HepG2 (cell line): ENCODE measurements around the gene C1QBP. TPM values are rescaled to one million over a fixed set of nuclear protein-coding genes. Genes with fewer than 3 reads are reported as not detected.

Experiments
- DBP ChIP-seq: sonication (generic); formaldehyde crosslinking; IDR thresholded peaks from 2 replicates; pipeline ENCODE4 v1.4.0; 2020; ENCODE audit warnings: missing genetic modification reagents; ENCODE audit errors: not compliant biosample characterization
- FOXA3 ChIP-seq: IDR thresholded peaks from 2 replicates; pipeline ENCODE4 v1.6.1; 2016; ENCODE audit warnings: missing genetic modification reagents, missing compliant biosample characterization
- PHF20 ChIP-seq: sonication (generic); formaldehyde crosslinking; IDR thresholded peaks from 2 replicates; pipeline ENCODE4 v1.5.0; 2020; ENCODE audit warnings: mild to moderate bottlenecking, missing genetic modification reagents
- POLR2AphosphoS2 ChIP-seq: IDR thresholded peaks from 2 replicates; pipeline ENCODE4 v1.6.1; 2011; ENCODE audit warnings: low read depth, low read length, improper control_type of control experiment
- REL ChIP-seq: sonication (generic); formaldehyde crosslinking; conservative IDR thresholded peaks from 2 replicates; pipeline ENCODE4 v1.8.0; 2022; ENCODE audit warnings: mild to moderate bottlenecking, missing genetic modification reagents, moderate library complexity
- SMAD3 ChIP-seq: sonication (generic); formaldehyde crosslinking; IDR thresholded peaks from 2 replicates; pipeline ENCODE4 v1.4.0; 2020; ENCODE audit warnings: missing genetic modification reagents
- TEAD3 ChIP-seq: optimal IDR thresholded peaks from 2 replicates; pipeline ENCODE3; 2016; ENCODE audit warnings: borderline replicate concordance
- XBP1 ChIP-seq: sonication (generic); formaldehyde crosslinking; IDR thresholded peaks from 2 replicates; pipeline ENCODE4 v1.5.0; 2020; ENCODE audit warnings: missing genetic modification reagents
- ZBTB38 ChIP-seq: sonication (generic); formaldehyde crosslinking; IDR thresholded peaks from 2 replicates; pipeline ENCODE4 v1.5.1; 2020; ENCODE audit warnings: mild to moderate bottlenecking, missing genetic modification reagents
- ZFY ChIP-seq: sonication (generic); formaldehyde crosslinking; IDR thresholded peaks from 2 replicates; pipeline ENCODE4 v1.4.0; 2020; ENCODE audit warnings: missing genetic modification reagents
- ZNF17 ChIP-seq: sonication (generic); formaldehyde crosslinking; IDR thresholded peaks from 2 replicates; pipeline ENCODE4 v1.5.0; 2020; ENCODE audit warnings: mild to moderate bottlenecking, missing genetic modification reagents
- ZNF260 ChIP-seq: sonication (generic); formaldehyde crosslinking; IDR thresholded peaks from 2 replicates; pipeline ENCODE4 v1.4.0; 2020; ENCODE audit warnings: missing genetic modification reagents, low read depth, mild to moderate bottlenecking, borderline replicate concordance
- ZNF335 ChIP-seq: sonication (generic); formaldehyde crosslinking; IDR thresholded peaks from 2 replicates; pipeline ENCODE4 v1.4.0; 2020; ENCODE audit warnings: missing genetic modification reagents
- ZNF484 ChIP-seq: sonication (generic); formaldehyde crosslinking; IDR thresholded peaks from 2 replicates; pipeline ENCODE4 v1.5.1; 2020; ENCODE audit warnings: mild to moderate bottlenecking, low read depth, missing genetic modification reagents, borderline replicate concordance
- ZNF598 ChIP-seq: sonication (generic); formaldehyde crosslinking; IDR thresholded peaks from 2 replicates; pipeline ENCODE4 v1.5.1; 2020; ENCODE audit warnings: mild to moderate bottlenecking, missing genetic modification reagents, borderline replicate concordance
- ZNF724P ChIP-seq: sonication (generic); formaldehyde crosslinking; IDR thresholded peaks from 2 replicates; pipeline ENCODE4 v1.8.0; 2022; ENCODE audit warnings: missing genetic modification reagents, borderline replicate concordance
- ZNF772 ChIP-seq: sonication (generic); formaldehyde crosslinking; IDR thresholded peaks from 2 replicates; pipeline ENCODE4 v1.5.0; 2020; ENCODE audit warnings: mild to moderate bottlenecking, missing genetic modification reagents
- ZNF781 ChIP-seq: sonication (generic); formaldehyde crosslinking; IDR thresholded peaks from 2 replicates; pipeline ENCODE4 v1.5.1; 2020; ENCODE audit warnings: borderline replicate concordance, mild to moderate bottlenecking, missing genetic modification reagents; ENCODE audit errors: not compliant biosample characterization
- polyA plus RNA-seq, 8 experiments: library from polyadenylated mRNA; depleted of rRNA in 3 of 8; stranded (reverse) in 7 of 8; unstranded in 1 of 8; fragments of >200 nt; fragmentation: Illumina TruSeq in 4 of 8; extraction: Trizol in 4 of 8; gene quantifications; 2 replicates each; pipeline versions ENCODE4 v1.2.1 to v1.2.3, GENCODE V29; 2011 to 2016; ENCODE audit warnings: low read depth in 4 of 8, missing spikeins in 1 of 8, mixed read lengths in 1 of 8; ENCODE audit not compliant: insufficient read depth in 1 of 8
- total RNA-seq, 5 experiments: library from RNA; depleted of rRNA; stranded (reverse); fragments of >200 nt; fragmentation: Illumina TruSeq; extraction: Trizol; gene quantifications; 2 replicates each; pipeline ENCODE4 v1.2.3, GENCODE V29; 2016; ENCODE audit warnings: low read depth in 1 of 5
- TF ChIP-seq, protein P1 (sequence below): IDR thresholded peaks from 2 replicates; pipeline ENCODE4 v1.6.1; 2016
- TF ChIP-seq, protein P2 (sequence below): IDR thresholded peaks from 2 replicates; pipeline ENCODE4 v1.6.1; 2016; ENCODE audit warnings: missing compliant biosample characterization, missing genetic modification reagents, borderline replicate concordance
- TF ChIP-seq, protein P3 (sequence below): sonication (generic); formaldehyde crosslinking; IDR thresholded peaks from 2 replicates; pipeline ENCODE4 v1.4.0; 2020; ENCODE audit warnings: mild to moderate bottlenecking, low read depth, missing genetic modification reagents

The C1QBP gene
- total and polyA plus RNA-seq, 2 of the 13 experiments (the other 11 are each of a cell fraction or from before 2014, with no cell fraction given) = 219 to 680 TPM

DNA sequence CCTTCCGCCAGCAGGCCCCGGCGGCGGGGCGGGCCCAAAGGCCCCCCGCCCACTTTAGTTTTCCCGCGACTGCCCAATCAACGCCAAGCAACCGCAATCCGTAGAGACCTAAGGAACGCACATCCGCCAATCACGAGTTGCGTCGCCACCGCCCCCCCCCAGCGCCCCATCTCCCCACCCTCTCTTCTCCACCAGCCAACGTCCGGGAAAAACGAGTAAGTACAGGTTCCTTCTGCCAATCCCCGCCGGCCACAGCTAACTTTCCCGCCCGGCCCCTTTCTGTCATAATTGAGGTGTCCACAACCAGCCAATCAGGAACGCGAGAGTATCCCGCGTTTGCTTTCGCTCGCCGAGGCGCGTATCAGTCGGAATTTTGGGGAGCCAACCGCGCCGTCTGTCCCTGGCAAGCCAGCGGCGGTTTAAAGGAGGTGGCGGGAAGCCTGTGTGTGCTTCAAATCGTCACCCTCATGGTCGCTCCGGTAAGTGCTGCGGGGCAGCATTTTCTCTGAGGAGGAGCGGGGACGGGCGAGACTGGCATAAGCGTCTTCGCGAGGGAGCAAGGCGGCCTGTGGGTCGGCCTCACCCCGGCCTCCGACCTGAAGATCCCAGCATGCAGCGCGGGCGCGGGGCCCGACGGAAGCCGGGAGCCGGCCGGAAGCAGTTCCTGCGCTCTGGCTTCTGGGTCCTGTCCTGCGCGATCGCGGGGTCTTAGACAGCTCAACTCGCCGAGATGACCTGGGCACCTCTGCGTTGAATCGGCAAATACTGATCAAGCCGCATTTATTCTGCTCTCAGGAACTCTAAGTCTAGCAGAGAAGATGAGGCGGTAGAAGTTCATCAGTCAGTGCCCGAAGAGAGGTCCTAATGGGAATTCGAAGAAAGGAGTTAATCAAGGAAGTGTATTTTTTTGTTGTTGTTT is 47.5 kb upstream of the C1QBP start, which contains the start of gene MIS12 (continued):
- TF ChIP-seq ZNF781 (CRISPR knock-in tag) = peak; percentile 63
- TF ChIP-seq ZNF335 (CRISPR knock-in tag) = peak; percentile 41; the same call in 1 of the 2 replicates
- no peak for TF ChIP-seq ZNF484 (CRISPR knock-in tag)
- peak; percentile 51; the same call in 1 of the 2 replicates for TF ChIP-seq FOXA3 (CRISPR knock-in tag)
- TF ChIP-seq ZBTB38 (CRISPR knock-in tag) = no peak
- TF ChIP-seq DBP (CRISPR knock-in tag) = no peak
- TF ChIP-seq, protein P1, sequence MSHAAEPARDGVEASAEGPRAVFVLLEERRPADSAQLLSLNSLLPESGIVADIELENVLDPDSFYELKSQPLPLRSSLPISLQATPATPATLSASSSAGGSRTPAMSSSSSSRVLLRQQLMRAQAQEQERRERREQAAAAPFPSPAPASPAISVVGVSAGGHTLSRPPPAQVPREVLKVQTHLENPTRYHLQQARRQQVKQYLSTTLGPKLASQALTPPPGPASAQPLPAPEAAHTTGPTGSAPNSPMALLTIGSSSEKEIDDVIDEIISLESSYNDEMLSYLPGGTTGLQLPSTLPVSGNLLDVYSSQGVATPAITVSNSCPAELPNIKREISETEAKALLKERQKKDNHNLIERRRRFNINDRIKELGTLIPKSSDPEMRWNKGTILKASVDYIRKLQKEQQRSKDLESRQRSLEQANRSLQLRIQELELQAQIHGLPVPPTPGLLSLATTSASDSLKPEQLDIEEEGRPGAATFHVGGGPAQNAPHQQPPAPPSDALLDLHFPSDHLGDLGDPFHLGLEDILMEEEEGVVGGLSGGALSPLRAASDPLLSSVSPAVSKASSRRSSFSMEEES (CRISPR knock-in tag) = peak; percentile 48
- no peak for TF ChIP-seq POLR2AphosphoS2
- peak; percentile 75; the same call in 1 of the 2 replicates for TF ChIP-seq ZNF772
- no peak for TF ChIP-seq SMAD3 (CRISPR knock-in tag)
- TF ChIP-seq, protein P2, sequence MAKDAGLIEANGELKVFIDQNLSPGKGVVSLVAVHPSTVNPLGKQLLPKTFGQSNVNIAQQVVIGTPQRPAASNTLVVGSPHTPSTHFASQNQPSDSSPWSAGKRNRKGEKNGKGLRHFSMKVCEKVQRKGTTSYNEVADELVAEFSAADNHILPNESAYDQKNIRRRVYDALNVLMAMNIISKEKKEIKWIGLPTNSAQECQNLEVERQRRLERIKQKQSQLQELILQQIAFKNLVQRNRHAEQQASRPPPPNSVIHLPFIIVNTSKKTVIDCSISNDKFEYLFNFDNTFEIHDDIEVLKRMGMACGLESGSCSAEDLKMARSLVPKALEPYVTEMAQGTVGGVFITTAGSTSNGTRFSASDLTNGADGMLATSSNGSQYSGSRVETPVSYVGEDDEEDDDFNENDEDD = peak; percentile 94
- TF ChIP-seq REL (CRISPR knock-in tag) = no peak; the same call in 1 of the 2 replicates
- TF ChIP-seq XBP1 = no peak
- TF ChIP-seq ZFY = peak; percentile 95
- peak; percentile 52 for TF ChIP-seq TEAD3 (CRISPR knock-in tag)
- TF ChIP-seq ZNF260 = no peak
- TF ChIP-seq PHF20 (CRISPR knock-in tag) = peak; percentile 89
- TF ChIP-seq ZNF598 (CRISPR knock-in tag) = peak; percentile 52; the same call in 1 of the 2 replicates
- TF ChIP-seq ZNF17 = no peak
- TF ChIP-seq, protein P3, sequence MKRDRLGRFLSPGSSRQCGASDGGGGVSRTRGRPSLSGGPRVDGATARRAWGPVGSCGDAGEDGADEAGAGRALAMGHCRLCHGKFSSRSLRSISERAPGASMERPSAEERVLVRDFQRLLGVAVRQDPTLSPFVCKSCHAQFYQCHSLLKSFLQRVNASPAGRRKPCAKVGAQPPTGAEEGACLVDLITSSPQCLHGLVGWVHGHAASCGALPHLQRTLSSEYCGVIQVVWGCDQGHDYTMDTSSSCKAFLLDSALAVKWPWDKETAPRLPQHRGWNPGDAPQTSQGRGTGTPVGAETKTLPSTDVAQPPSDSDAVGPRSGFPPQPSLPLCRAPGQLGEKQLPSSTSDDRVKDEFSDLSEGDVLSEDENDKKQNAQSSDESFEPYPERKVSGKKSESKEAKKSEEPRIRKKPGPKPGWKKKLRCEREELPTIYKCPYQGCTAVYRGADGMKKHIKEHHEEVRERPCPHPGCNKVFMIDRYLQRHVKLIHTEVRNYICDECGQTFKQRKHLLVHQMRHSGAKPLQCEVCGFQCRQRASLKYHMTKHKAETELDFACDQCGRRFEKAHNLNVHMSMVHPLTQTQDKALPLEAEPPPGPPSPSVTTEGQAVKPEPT (CRISPR knock-in tag) = no peak
- TF ChIP-seq ZNF724P = peak; percentile 51; the same call in 1 of the 2 replicates
